Smooth muscle cell (in vitro differentiated cells): ENCODE results near the gene UVRAG. TPM values are rescaled to one million over a fixed set of nuclear protein-coding genes. Genes with fewer than 3 reads are reported as not detected.

Source experiments
- DNase-seq: peaks from one replicate; lab custom pipeline; 2025; ENCODE audit not compliant: unreplicated experiment; lab: John Stamatoyannopoulos, UW
- H2AFZ ChIP-seq: fragments of 200-600 bp; sonication (generic); 2 replicates; pipeline ENCODE4 v1.6.0; 2016; ENCODE audit warnings: antibody characterized with exemption, low read depth, mild to moderate bottlenecking
- H3F3A ChIP-seq: fragments of 200-600 bp; sonication (generic); 2 replicates; pipeline ENCODE4 v1.6.0; 2017; ENCODE audit warnings: antibody characterized with exemption, low read depth
- H3K27ac ChIP-seq: fragments of 200-600 bp; sonication (generic); 2 replicates; pipeline ENCODE4 v1.5.1; 2016; ENCODE audit warnings: low read depth, mild to moderate bottlenecking
- H3K27me3 ChIP-seq: fragments of 200-600 bp; sonication (generic); 2 replicates; pipeline ENCODE4 v1.6.1; 2016; ENCODE audit warnings: low read depth, mild to moderate bottlenecking
- H3K36me3 ChIP-seq: fragments of 200-600 bp; sonication (generic); 2 replicates; pipeline ENCODE4 v1.5.1; 2016; ENCODE audit warnings: low read depth
- H3K4me1 ChIP-seq: fragments of 200-600 bp; sonication (generic); 2 replicates; pipeline ENCODE4 v1.5.1; 2016; ENCODE audit warnings: low read depth
- H3K4me2 ChIP-seq: fragments of 200-600 bp; sonication (generic); 2 replicates; pipeline ENCODE4 v1.6.0; 2016; ENCODE audit warnings: mild to moderate bottlenecking
- H3K4me3 ChIP-seq: fragments of 200-600 bp; sonication (generic); 2 replicates; pipeline ENCODE4 v1.5.1; 2016; ENCODE audit warnings: mild to moderate bottlenecking
- H3K79me2 ChIP-seq: fragments of 200-600 bp; sonication (generic); 2 replicates; pipeline ENCODE4 v1.6.0; 2016; ENCODE audit warnings: low read depth, mild to moderate bottlenecking
- H3K9ac ChIP-seq: fragments of 200-600 bp; sonication (generic); 2 replicates; pipeline ENCODE4 v1.6.0; 2016; ENCODE audit warnings: low read depth
- H3K9me3 ChIP-seq: fragments of 200-600 bp; sonication (generic); replicated peaks from 2 replicates; pipeline ENCODE4 v1.5.1; 2016; ENCODE audit warnings: low read depth
- H4K20me1 ChIP-seq: fragments of 200-600 bp; sonication (generic); 2 replicates; pipeline ENCODE4 v1.6.0; 2016; ENCODE audit warnings: low read depth
- CTCF ChIP-seq: fragments of 200-600 bp; sonication (generic); IDR thresholded peaks from 2 replicates; pipeline ENCODE4 v1.5.1; 2017; ENCODE audit warnings: borderline replicate concordance, mild to moderate bottlenecking, antibody characterized with exemption; ENCODE audit not compliant: insufficient read depth, poor library complexity, severe bottlenecking
- WGBS: methylation state at CpG from one replicate; pipeline ENCODE4 v1.1.7; 2016; ENCODE audit warnings: low lambda C conversion rate; 5-methylcytosine and 5-hydroxymethylcytosine counted together
- polyA plus RNA-seq: library from polyadenylated mRNA; unstranded; fragments of >200 nt; fragmentation: Nextera tagmentation; extraction: Ambion mirVana; gene quantifications from 2 replicates; pipeline ENCODE4 v1.2.1, GENCODE V29; 2016
- total RNA-seq: library from RNA; depleted of rRNA; stranded (reverse); fragments of >200 nt; gene quantifications from 2 replicates; pipeline ENCODE4 v1.2.3, GENCODE V29; 2014

UVRAG gene
- total and polyA plus RNA-seq, 2 experiments from 2014 or later, result 12.9 to 20.2 TPM

DNA sequence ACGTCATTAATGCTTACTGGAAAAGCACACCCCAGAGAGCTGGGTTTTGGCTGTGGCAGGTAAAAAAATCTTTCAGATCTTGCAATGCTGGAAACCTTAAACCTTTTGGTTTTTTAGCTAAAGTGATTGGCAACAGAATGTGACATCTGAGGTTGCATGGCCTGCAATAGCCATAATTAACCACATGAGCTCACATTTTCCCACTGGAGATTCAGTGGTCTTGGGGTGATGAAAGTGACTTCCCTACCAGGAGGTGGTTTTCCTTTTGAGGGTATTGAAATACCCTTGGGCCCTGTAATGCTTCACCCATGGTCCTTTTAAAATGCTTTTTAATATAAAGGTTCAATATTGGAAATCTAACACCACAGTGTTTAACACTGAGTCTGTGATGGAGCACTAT lies 198.5 kb downstream of the UVRAG start:
- peaks cover 16% of the 10 kb centered on the region for H3K36me3 ChIP-seq
- no peaks in the 10 kb centered on the region for H4K20me1 ChIP-seq
- no peak for TF ChIP-seq CTCF
- no peaks in the 10 kb centered on the region for H3K9me3 ChIP-seq
- H3K4me3 ChIP-seq, result no peak overlapping the region
- no peaks in the 10 kb centered on the region for H3F3A ChIP-seq
- DNase-seq, result no peak
- H3K79me2 ChIP-seq, result peaks cover 7% of the 10 kb centered on the region
- H2AFZ ChIP-seq, result no peak overlapping the region
- H3K27me3 ChIP-seq, result no peaks in the 10 kb centered on the region
- no peak overlapping the region for H3K27ac ChIP-seq
- WGBS, result 88% methylated on average over 1 of the region's 1 CpG
- H3K4me2 ChIP-seq, result no peak overlapping the region
- H3K9ac ChIP-seq, result no peak overlapping the region
- H3K4me1 ChIP-seq, result no peaks in the 10 kb centered on the region

DNA sequence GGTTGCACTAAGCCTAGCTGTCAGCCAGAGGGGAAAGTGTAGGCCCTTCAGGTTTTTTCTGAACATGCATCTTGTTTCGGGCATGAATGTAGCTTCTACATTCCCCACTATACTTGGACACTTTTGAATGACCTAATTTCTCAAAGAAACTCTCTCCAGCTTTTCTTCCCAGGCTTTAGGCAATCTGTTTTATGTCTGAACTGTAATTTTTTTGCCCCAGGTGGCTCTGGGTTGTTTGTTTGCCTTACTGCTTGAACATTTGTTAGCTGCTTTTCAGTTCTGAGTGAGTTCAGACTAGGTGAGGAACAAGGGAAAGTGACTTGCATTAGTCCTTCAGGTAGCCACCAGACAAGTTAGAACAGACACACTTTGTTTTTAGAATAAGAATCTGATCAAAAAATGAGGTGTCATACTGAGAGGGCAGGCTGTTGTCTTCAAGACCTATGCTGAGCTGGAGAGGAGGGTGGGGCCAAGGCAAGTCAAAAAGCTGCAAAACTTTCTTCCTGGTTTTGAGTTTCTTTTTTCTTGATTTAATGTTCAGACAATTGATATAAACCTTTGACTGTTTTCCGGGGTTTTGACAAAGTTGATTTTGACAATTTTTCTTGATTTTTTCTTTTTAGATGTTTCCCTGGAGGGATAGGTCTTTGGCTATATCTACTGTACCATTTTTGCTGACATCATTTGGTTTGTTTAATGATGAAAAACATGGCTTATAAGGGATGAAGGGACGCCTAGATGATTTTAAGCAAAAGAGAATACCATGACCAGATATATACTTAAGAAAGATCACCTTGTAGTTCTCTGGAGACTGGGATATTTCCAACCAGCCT lies 208.4 kb downstream of the UVRAG start:
- peaks cover 6% of the 10 kb centered on the region for H3K36me3 ChIP-seq
- no peaks in the 10 kb centered on the region for H3K27me3 ChIP-seq
- no peak for TF ChIP-seq CTCF
- DNase-seq, result no peak
- H3K4me3 ChIP-seq, result no peak overlapping the region
- peaks cover 8% of the 10 kb centered on the region for H4K20me1 ChIP-seq
- no peak overlapping the region for H2AFZ ChIP-seq
- peak overlapping the region; percentile 22 for H3K27ac ChIP-seq
- peaks cover 6% of the 10 kb centered on the region for H3K79me2 ChIP-seq
- 86% methylated on average over 3 of the region's 3 CpGs for WGBS
- no peaks in the 10 kb centered on the region for H3F3A ChIP-seq
- no peaks in the 10 kb centered on the region for H3K9me3 ChIP-seq
- H3K9ac ChIP-seq, result no peak overlapping the region
- peaks cover 14% of the 10 kb centered on the region for H3K4me1 ChIP-seq
- no peak overlapping the region for H3K4me2 ChIP-seq

- Histone ChIP-seq H3K27ac (peak overlapping the region; percentile 60), H3K9me3 (no peaks in the 10 kb centered on the region)
Measured at GRCh38 chr11:76025068-76025467, 210.1 kb downstream of the UVRAG start.

More at GRCh38 chr11:76025068-76025467, 210.1 kb downstream of the UVRAG start:
- H3K36me3 ChIP-seq, result peaks cover 6% of the 10 kb centered on the region
- no peaks in the 10 kb centered on the region for H3F3A ChIP-seq
- H3K4me1 ChIP-seq, result peaks cover 14% of the 10 kb centered on the region
- H3K4me3 ChIP-seq, result no peak overlapping the region
- peaks cover 8% of the 10 kb centered on the region for H4K20me1 ChIP-seq
- H3K27me3 ChIP-seq, result no peaks in the 10 kb centered on the region
- H3K79me2 ChIP-seq, result no peaks in the 10 kb centered on the region
- TF ChIP-seq CTCF, result no peak
- 20% methylated on average over 1 of the region's 1 CpG for WGBS
- no peak for DNase-seq
- no peak overlapping the region for H3K4me2 ChIP-seq
- no peak overlapping the region for H2AFZ ChIP-seq
- no peak overlapping the region for H3K9ac ChIP-seq
